A673 (cell line): ENCODE data around the gene C5.

Experiments used
- CTCF ChIP-seq: fragments of 300-800, 200-600 bp; sonication (generic); conservative IDR thresholded peaks from 2 replicates; pipeline ENCODE4 v1.5.1; 2017; ENCODE audit warnings: low read depth, mild to moderate bottlenecking, antibody characterized with exemption, low read length, moderate library complexity, mixed read lengths
- EZH2 ChIP-seq: fragments of 200-600 bp; sonication (generic); IDR thresholded peaks from 2 replicates; pipeline ENCODE4 v1.6.1; 2017; ENCODE audit warnings: borderline replicate concordance, low read depth, mild to moderate bottlenecking, mixed read lengths, antibody characterized with exemption, low read length; ENCODE audit not compliant: poor library complexity, severe bottlenecking

GRCh38 chr9:120978987-120979386 is 71.1 kb downstream of the C5 start:
- no peak for TF ChIP-seq CTCF
- no peak for TF ChIP-seq EZH2
